ENCODE measurements around the gene OPA1.
"Not testable (repeated sequence)": the region's sequence is repeated elsewhere in the genome, so short reads cannot be mapped to it uniquely, and the experiment has no call there.

The OPA1 gene

GRCh38 chr3:193593668-193594030, 641 bp downstream of the OPA1 start:
- no peak for DNase-seq

GRCh38 chr3:193594946-193595689, 2.1 kb downstream of the OPA1 start:
- no peak for DNase-seq

- DNase-seq = no peak
Measured at GRCh38 chr3:193595939-193596487, 3.0 kb downstream of the OPA1 start.

- no peak for DNase-seq
Measured at GRCh38 chr3:193598202-193598601, 5.2 kb downstream of the OPA1 start.

GRCh38 chr3:193599393-193599792, 6.4 kb downstream of the OPA1 start:
- DNase-seq = no peak

GRCh38 chr3:193605876-193606275, 12.9 kb downstream of the OPA1 start:
- DNase-seq = no peak

- not testable (repeated sequence) for DNase-seq
Measured at GRCh38 chr3:193606892-193607291, 13.9 kb downstream of the OPA1 start.

GRCh38 chr3:193610516-193610915, 17.5 kb downstream of the OPA1 start:
- DNase-seq = not testable (repeated sequence)

GRCh38 chr3:193614430-193614829, 21.4 kb downstream of the OPA1 start:
- no peak for DNase-seq

- DNase-seq = no peak
Measured at GRCh38 chr3:193617628-193618027, 24.6 kb downstream of the OPA1 start.

- no peak for DNase-seq
Measured at GRCh38 chr3:193620057-193620456, 27.0 kb downstream of the OPA1 start.

- no peak for DNase-seq
Measured at GRCh38 chr3:193620650-193621049, 27.6 kb downstream of the OPA1 start.

GRCh38 chr3:193621127-193621526, 28.1 kb downstream of the OPA1 start:
- DNase-seq = no peak

- no peak for DNase-seq
Measured at GRCh38 chr3:193630005-193630404, 37.0 kb downstream of the OPA1 start.

GRCh38 chr3:193637831-193638230, 44.8 kb downstream of the OPA1 start:
- no peak for DNase-seq

- DNase-seq = no peak
Measured at GRCh38 chr3:193638833-193639232, 45.8 kb downstream of the OPA1 start.

GRCh38 chr3:193640165-193640715, 47.2 kb downstream of the OPA1 start:
- no peak for DNase-seq

- no peak for DNase-seq
Measured at GRCh38 chr3:193640728-193641439, 47.9 kb downstream of the OPA1 start.

GRCh38 chr3:193641440-193641775, 48.4 kb downstream of the OPA1 start:
- DNase-seq = no peak

- no peak for DNase-seq
Measured at GRCh38 chr3:193645806-193646205, 52.8 kb downstream of the OPA1 start.

- DNase-seq = no peak
Measured at GRCh38 chr3:193648542-193649076, 55.6 kb downstream of the OPA1 start.

- DNase-seq = no peak
Measured at GRCh38 chr3:193650585-193650984, 57.6 kb downstream of the OPA1 start.

GRCh38 chr3:193655831-193656433, 62.9 kb downstream of the OPA1 start:
- DNase-seq = no peak

Data from GF-D8 (cell line).